Heart left ventricle (tissue), 13 donors: ENCODE data around the gene PLCD1.

Experiments
- CTCF ChIP-seq, 12 donors: fragments of 200-600 bp; sonication (generic) in 4 of 12; IDR thresholded peaks; one replicate each; pipeline versions ENCODE4 v1.5.0 to v1.8.0; 2018 to 2022; ENCODE audit warnings: antibody characterized with exemption in 12 of 12, mild to moderate bottlenecking in 5 of 12
- POLR2A ChIP-seq, 2 donors: fragments of 450-650 bp; IDR thresholded peaks; one replicate each; pipeline ENCODE4 v1.6.1; 2017; ENCODE audit warnings: antibody characterized with exemption in 2 of 2, mild to moderate bottlenecking in 2 of 2, moderate library complexity in 2 of 2
- donor health status: ischemic (EF 13 %, LVEDD 7.1; RV severe dilation, severe dysfunction).
- donor health status: DM: no; HTN: yes; CAD: no.
- donor health status: DM: no; HTN: no; CAD: no.
- donor health status: ischemic (EF 25% LVEDD 6.9; RV normal size, moderate dysfunction).
- donor health status: ischemic (EF 25% LVEDD 5.7; RV mildly dilated, moderate dysfunction).
- donor health status: ischemic (EF 35%, LVEDD 5.7; RV mildly dilated, moderate dysfunction).
- donor health status: nonischemic (EF 11% LVEDD 7.7; RV severe dilation, severe dysfunction).
- donor health status: DM: yes; HTN: yes; CAD: no.
- donor health status: PGD.
- donor health status: ischemic (EF 29% LVEDD 5.4; RV normal size, mild dysfunction).
- donor health status: nonischemic (EF 23%, LVEDD 6.1; RV moderate dilation, normal function).

GRCh38 chr3:38020342-38020726 lies 9.1 kb downstream of the PLCD1 start:
- TF ChIP-seq CTCF (IDR thresholded peaks at IDR 0.05) (no peak), POLR2A (IDR thresholded peaks at IDR 0.05) (no peak)
